GM10248 (cell line): ENCODE results near the gene GUCY1A1.

ENCODE experiments used
- CTCF ChIA-PET: fragments of 300-600 bp; sonication (Branson Sonifier 250); formaldehyde crosslinking; extraction: SDS; loops from one replicate; lab custom pipeline; 2021; ENCODE audit warnings: antibody characterized with exemption; lab: Yijun Ruan, JAX
- POLR2A ChIA-PET: fragments of 350-650 bp; sonication (Branson Sonifier 250); formaldehyde crosslinking; extraction: SDS; loops from one replicate; lab custom pipeline; 2020; ENCODE audit warnings: antibody characterized with exemption; lab: Yijun Ruan, JAX
- DNase-seq: peaks from one replicate; pipeline ENCODE4 v3.0.0; 2012; ENCODE audit errors: extremely low spot score
- TF ChIP-seq, protein P1 (sequence below): IDR thresholded peaks from 2 replicates; pipeline ENCODE4 v1.5.1; 2012; ENCODE audit warnings: mild to moderate bottlenecking, low read depth; ENCODE audit errors: extremely low read depth, missing control alignments, control extremely low read depth

Gene GUCY1A1

DNA sequence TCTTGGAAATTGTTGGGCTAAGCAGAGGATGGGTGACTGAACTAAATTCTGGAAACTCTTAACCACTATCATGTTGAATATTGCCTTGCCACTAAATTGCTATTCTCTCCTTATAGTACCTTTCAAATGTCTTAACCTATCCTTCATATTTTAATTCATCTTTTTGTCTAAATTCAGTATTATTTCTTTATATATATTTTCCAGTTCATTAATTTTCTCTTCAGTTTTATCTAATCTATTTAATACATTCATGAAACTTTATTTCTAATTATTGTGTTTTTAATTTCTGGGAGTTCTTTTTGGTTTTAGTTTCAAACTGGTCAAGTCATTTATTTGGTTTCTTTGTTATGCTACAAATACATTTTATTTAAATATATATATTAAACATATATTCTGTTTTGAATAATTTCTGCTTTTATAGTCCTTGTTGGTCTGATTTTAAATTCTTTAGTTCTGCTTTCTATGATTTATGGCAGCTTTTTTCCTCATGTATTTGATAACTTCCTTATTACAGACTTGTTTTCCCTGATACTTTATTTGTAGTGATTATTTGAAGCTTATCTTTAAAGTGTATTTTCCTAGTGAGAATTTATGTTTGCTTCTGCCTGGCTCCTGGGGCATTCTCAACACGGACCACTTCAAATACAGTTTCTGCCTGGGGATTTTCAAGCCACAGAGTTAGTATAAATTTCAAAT lies 8.5 kb upstream of the GUCY1A1 start:
- TF ChIP-seq, protein P1, sequence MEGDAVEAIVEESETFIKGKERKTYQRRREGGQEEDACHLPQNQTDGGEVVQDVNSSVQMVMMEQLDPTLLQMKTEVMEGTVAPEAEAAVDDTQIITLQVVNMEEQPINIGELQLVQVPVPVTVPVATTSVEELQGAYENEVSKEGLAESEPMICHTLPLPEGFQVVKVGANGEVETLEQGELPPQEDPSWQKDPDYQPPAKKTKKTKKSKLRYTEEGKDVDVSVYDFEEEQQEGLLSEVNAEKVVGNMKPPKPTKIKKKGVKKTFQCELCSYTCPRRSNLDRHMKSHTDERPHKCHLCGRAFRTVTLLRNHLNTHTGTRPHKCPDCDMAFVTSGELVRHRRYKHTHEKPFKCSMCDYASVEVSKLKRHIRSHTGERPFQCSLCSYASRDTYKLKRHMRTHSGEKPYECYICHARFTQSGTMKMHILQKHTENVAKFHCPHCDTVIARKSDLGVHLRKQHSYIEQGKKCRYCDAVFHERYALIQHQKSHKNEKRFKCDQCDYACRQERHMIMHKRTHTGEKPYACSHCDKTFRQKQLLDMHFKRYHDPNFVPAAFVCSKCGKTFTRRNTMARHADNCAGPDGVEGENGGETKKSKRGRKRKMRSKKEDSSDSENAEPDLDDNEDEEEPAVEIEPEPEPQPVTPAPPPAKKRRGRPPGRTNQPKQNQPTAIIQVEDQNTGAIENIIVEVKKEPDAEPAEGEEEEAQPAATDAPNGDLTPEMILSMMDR: no peak
- ChIA-PET CTCF (no interaction called here), POLR2A (no interaction called here)
- no peak for DNase-seq

- CTCF ChIA-PET: interaction anchor here (1.1 kb wide), 1 partner anchor 13 kb away, joined by 3 read pairs; no protein-coding TSS in a partner anchor
- POLR2A ChIA-PET: no interaction called here
- DNase-seq: no peak
- TF ChIP-seq, protein P1: no peak
Observed at GRCh38 chr4:155658681-155659064, 8.0 kb upstream of the GUCY1A1 start.

- TF ChIP-seq, protein P1: no peak
- CTCF ChIA-PET: interaction anchor here (1.1 to 2.7 kb wide), 4 partner anchors 9 to 16 kb away, joined by 3 to 13 read pairs (median 4); no protein-coding TSS in a partner anchor
- DNase-seq: no peak
- POLR2A ChIA-PET: no interaction called here
Observed at GRCh38 chr4:155659176-155659575, 7.5 kb upstream of the GUCY1A1 start.

GRCh38 chr4:155660436-155660835 lies 6.2 kb upstream of the GUCY1A1 start:
- TF ChIP-seq, protein P1: no peak
- CTCF ChIA-PET: interaction anchor here (1.0 to 2.7 kb wide), 5 partner anchors 9 to 128 kb away, joined by 3 to 13 read pairs (median 4); no protein-coding TSS in a partner anchor
- no peak for DNase-seq
- POLR2A ChIA-PET: no interaction called here

DNA sequence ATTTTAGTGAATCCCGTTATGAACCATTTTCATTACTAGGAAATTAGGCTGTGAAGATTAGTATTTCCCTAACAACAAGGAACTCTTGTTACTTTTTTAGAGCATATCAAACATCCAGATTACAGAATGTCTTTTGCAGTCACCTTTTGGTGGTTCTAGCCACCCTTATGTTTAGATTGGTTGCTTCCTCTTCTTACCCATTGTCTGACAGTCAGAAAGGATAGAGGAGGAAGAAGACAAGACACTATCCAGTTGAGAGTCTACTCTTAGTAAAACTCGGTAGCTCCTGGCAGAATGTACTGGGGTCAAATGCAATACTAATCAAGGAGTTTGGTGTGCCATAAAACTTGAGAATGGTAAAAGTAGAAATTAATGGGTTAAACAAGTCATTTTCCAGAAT lies 1.6 kb upstream of the GUCY1A1 start:
- DNase-seq: no peak
- TF ChIP-seq, protein P1: no peak
- ChIA-PET CTCF (no interaction called here), POLR2A (no interaction called here)

GRCh38 chr4:155667222-155667567 lies 547 bp downstream of the GUCY1A1 start:
- CTCF ChIA-PET: no interaction called here
- peak; percentile 54 for DNase-seq
- TF ChIP-seq, protein P1: no peak
- POLR2A ChIA-PET: no interaction called here
